ENCODE measurements around the gene FBXL2. TPM values are rescaled to one million over a fixed set of nuclear protein-coding genes. Genes with fewer than 3 reads are reported as not detected.

The FBXL2 gene
- total RNA-seq, 1 experiment from 2014 or later = 15.8 TPM

- H3K4me1 ChIP-seq (replicated peaks; ENCODE audit: insufficient read depth) = peaks cover 23% of the 10 kb centered on the region
- ChIA-PET POLR2A (ENCODE audit: unreplicated experiment) (interaction anchor here (0.6 to 0.7 kb wide), 3 partner anchors 82 to 1333 kb away, joined by 3 to 4 read pairs (median 3); no protein-coding TSS in a partner anchor), CTCF (interaction anchor here (1.1 kb wide), 1 partner anchor 15 kb away, joined by 3 read pairs; no protein-coding TSS in a partner anchor)
- no peak overlapping the region for H3K27ac ChIP-seq
- TF ChIP-seq EZH2 (IDR thresholded peaks at IDR 0.05; ENCODE audit: low read depth) (no peak), CTCF (conservative IDR thresholded peaks at IDR 0.05) (no peak)
- H3K4me3 ChIP-seq = no peak overlapping the region
- intact Hi-C loops (cut with micrococcal nuclease; ENCODE audit: unreplicated experiment) = no loop called here
- no peaks in the 10 kb centered on the region for H3K9me2 ChIP-seq (ENCODE audit: insufficient read depth)
- no peaks in the 10 kb centered on the region for H3K9me3 ChIP-seq (ENCODE audit: insufficient read depth, low read depth)
- H3F3A ChIP-seq (ENCODE audit: insufficient read depth, low read depth) = peaks cover 16% of the 10 kb centered on the region; the same call in 1 of the 2 replicates
- BruUV-seq (replicated peaks) = no TSS peak
- no peak overlapping the region for H3K4me2 ChIP-seq
- H3K79me2 ChIP-seq (ENCODE audit: low read depth) = no peaks in the 10 kb centered on the region
- no peak overlapping the region for H2AFZ ChIP-seq
- H3K36me3 ChIP-seq (ENCODE audit: low read depth) = no peaks in the 10 kb centered on the region
- H4K20me1 ChIP-seq (ENCODE audit: insufficient read depth) = no peaks in the 10 kb centered on the region
- H3K27me3 ChIP-seq (ENCODE audit: insufficient read depth, low read depth) = no peaks in the 10 kb centered on the region
- DNase-seq = no peak
Measured at GRCh38 chr3:33358172-33358781, 81.0 kb downstream of the FBXL2 start.

GRCh38 chr3:33360136-33360825 is 83.0 kb downstream of the FBXL2 start:
- ChIA-PET POLR2A (ENCODE audit: unreplicated experiment) (interaction anchor here (0.5 to 0.8 kb wide), 4 partner anchors 44 to 100 kb away, joined by 4 to 8 read pairs (median 6); no protein-coding TSS in a partner anchor), CTCF (interaction anchor here (0.6 to 1.6 kb wide), 2 partner anchors 12 to 61 kb away, joined by 4 to 17 read pairs; no protein-coding TSS in a partner anchor)
- Histone ChIP-seq H3K79me2 (ENCODE audit: low read depth) (no peaks in the 10 kb centered on the region), H3F3A (ENCODE audit: insufficient read depth, low read depth) (peaks cover 16% of the 10 kb centered on the region; the same call in 1 of the 2 replicates), H3K36me3 (ENCODE audit: low read depth) (no peaks in the 10 kb centered on the region), H3K4me2 (peak overlapping the region; percentile 69), H3K4me1 (replicated peaks; ENCODE audit: insufficient read depth) (peaks cover 26% of the 10 kb centered on the region), H3K9me3 (ENCODE audit: insufficient read depth, low read depth) (no peaks in the 10 kb centered on the region), H3K9me2 (ENCODE audit: insufficient read depth) (no peaks in the 10 kb centered on the region), H4K20me1 (ENCODE audit: insufficient read depth) (no peaks in the 10 kb centered on the region), H2AFZ (no peak overlapping the region), H3K4me3 (peak overlapping the region; percentile 38; the same call in 1 of the 2 replicates), H3K27me3 (ENCODE audit: insufficient read depth, low read depth) (no peaks in the 10 kb centered on the region), H3K27ac (peak overlapping the region; percentile 94)
- no TSS peak for BruUV-seq (replicated peaks)
- DNase-seq = peak; percentile 52 to 87
- intact Hi-C loops (cut with micrococcal nuclease; ENCODE audit: unreplicated experiment) = loop anchor here (1.0 kb wide), 3 partner anchors 42 to 82 kb away; no protein-coding TSS in a partner anchor
- TF ChIP-seq EZH2 (IDR thresholded peaks at IDR 0.05; ENCODE audit: low read depth) (no peak), CTCF (conservative IDR thresholded peaks at IDR 0.05) (no peak)

- no peak overlapping the region for H3K4me3 ChIP-seq
- H3F3A ChIP-seq (ENCODE audit: insufficient read depth, low read depth) = peaks cover 16% of the 10 kb centered on the region; the same call in 1 of the 2 replicates
- peaks cover 26% of the 10 kb centered on the region for H3K4me1 ChIP-seq (replicated peaks; ENCODE audit: insufficient read depth)
- DNase-seq = no peak
- no peaks in the 10 kb centered on the region for H3K79me2 ChIP-seq (ENCODE audit: low read depth)
- no TSS peak for BruUV-seq (replicated peaks)
- CTCF ChIA-PET = interaction anchor here (0.9 to 1.1 kb wide), 2 partner anchors 9 to 232 kb away, joined by 3 to 5 read pairs; no protein-coding TSS in a partner anchor
- no peak overlapping the region for H3K27ac ChIP-seq
- no peak overlapping the region for H2AFZ ChIP-seq
- no peaks in the 10 kb centered on the region for H3K27me3 ChIP-seq (ENCODE audit: insufficient read depth, low read depth)
- H3K9me3 ChIP-seq (ENCODE audit: insufficient read depth, low read depth) = no peaks in the 10 kb centered on the region
- intact Hi-C loops (cut with micrococcal nuclease; ENCODE audit: unreplicated experiment) = no loop called here
- H4K20me1 ChIP-seq (ENCODE audit: insufficient read depth) = no peaks in the 10 kb centered on the region
- H3K36me3 ChIP-seq (ENCODE audit: low read depth) = no peaks in the 10 kb centered on the region
- POLR2A ChIA-PET (ENCODE audit: unreplicated experiment) = no interaction called here
- H3K4me2 ChIP-seq = no peak overlapping the region
- TF ChIP-seq EZH2 (IDR thresholded peaks at IDR 0.05; ENCODE audit: low read depth) = no peak
- no peak for TF ChIP-seq CTCF (conservative IDR thresholded peaks at IDR 0.05)
- H3K9me2 ChIP-seq (ENCODE audit: insufficient read depth) = no peaks in the 10 kb centered on the region
Measured at GRCh38 chr3:33363113-33363800, 86.0 kb downstream of the FBXL2 start.

All from PC-9 (cell line).